GM18507 (cell line): Measurements from ENCODE around the gene NAA38.

Experiments
- DNase-seq: peaks from one replicate; pipeline ENCODE4 v3.0.0; 2011; ENCODE audit warnings: low read depth; ENCODE audit not compliant: insufficient read length; ENCODE audit errors: extremely low spot score
- FAIRE-seq: peaks from 2 replicates; lab custom pipeline; 2011; peaks lifted over from hg19 to GRCh38; lab: Jason Lieb, UNC

Gene NAA38

DNA sequence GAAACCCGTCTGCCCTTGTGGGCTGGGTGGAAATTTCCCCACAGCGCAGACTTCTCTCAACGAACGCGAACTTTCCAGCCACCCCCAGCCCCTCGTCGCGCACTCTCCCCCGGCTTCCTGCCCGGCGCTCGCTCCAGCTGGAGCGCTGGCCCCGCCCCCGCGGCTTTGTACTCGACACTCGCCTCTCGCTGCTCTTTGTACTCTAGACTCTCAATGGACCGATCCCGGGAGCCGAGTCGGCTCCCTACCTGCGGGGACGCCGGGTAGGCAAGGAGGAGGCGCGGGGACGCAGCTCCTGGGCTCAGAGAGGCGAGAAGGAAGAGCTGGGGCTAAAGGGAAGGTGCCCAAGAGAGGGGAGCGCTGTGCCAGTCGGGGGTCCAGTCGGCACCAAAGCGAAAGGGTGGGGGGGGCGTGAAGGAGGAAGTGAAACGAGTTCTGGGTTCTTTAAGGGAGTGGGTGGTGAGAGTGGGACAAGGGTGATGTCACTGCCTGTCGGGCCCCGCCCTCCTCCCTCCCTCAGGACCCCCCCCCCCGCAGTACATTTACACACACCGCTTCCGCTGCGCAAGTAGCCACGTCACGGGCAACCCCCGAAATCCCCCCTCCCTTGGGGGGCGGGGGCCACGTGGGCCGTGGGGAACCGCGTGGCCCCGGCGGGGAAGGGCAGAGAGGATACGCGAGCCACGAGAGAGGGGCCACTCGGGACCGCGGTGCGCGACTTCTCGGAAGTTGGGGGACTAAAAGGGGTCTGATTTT lies 13.6 kb downstream of the NAA38 start:
- no peak for DNase-seq
- peak; percentile 97 for FAIRE-seq

GRCh38 chr17:7843257-7843535 lies 14.2 kb downstream of the NAA38 start:
- DNase-seq (no peak), FAIRE-seq (no peak)

GRCh38 chr17:7842380-7843256 lies 14.7 kb downstream of the NAA38 start:
- no peak for FAIRE-seq
- DNase-seq: no peak

DNA sequence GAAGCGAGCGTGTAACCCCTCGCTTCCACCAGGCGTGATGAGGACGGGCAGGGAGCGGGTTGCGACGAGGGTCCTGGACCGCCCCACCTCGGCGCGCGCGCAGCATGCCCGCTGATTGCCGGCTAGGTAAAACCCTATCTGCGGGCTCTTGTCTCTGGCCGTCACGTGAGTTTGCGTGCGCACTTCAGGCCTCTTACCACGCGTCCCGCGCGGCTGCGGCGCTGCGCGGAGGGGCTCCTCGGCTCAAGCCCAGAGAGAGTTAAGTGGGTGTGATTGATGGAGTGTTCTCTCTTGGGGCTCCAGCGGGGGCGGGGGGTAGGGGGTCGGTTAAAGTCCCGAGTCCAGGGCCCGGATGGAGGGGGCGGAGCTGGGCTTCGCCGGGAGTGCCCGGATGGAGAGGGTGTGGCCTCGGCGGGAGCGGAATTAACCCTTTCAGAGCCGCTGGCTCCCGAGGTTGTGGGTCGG lies 15.4 kb downstream of the NAA38 start:
- DNase-seq (no peak), FAIRE-seq (no peak)

GRCh38 chr17:7841396-7841914 lies 15.9 kb downstream of the NAA38 start:
- FAIRE-seq (peak; percentile 45), DNase-seq (no peak)

GRCh38 chr17:7840875-7841274 lies 16.5 kb downstream of the NAA38 start:
- DNase-seq (no peak), FAIRE-seq (no peak)

GRCh38 chr17:7840441-7840840 lies 16.9 kb downstream of the NAA38 start:
- FAIRE-seq (no peak), DNase-seq (no peak)

- FAIRE-seq: no peak
- no peak for DNase-seq
These were observed 17.5 kb downstream of the NAA38 start for GRCh38 chr17:7839876-7840261.

DNA sequence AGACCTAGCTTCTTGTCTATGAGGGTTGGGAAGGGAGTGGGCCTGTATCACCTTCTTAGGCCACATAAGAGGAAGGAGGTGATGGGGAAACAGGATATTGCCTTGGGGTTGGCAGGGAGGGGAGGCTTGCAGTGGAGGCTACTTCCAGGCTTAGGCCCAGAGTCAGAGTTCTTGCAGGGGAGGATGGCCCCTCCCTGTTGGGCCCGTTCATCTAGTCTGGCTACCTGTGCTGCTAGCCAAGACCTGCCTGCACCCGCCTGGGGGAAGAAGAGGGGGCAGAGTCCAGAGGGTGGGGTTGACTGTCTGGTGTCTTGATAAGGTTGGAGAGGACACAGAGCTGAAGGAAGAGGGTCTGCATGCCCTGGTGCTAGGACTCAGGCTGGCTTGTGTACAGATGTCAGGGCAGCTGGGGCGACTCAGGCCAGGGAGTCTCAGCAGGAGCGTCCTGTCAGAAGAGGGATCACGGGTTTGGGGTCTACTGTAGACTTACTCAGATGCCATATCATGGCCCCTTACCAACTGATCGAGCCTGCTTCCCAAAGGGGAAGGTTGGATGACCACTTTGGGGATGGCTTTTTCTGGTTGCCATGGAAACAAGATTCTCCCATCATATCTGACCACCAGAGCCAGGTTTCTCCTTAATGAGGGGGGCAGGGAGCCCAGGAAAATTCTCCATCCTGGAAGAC lies 18.0 kb downstream of the NAA38 start:
- no peak for DNase-seq

GRCh38 chr17:7838090-7839075 lies 19.0 kb downstream of the NAA38 start:
- FAIRE-seq: no peak
- no peak for DNase-seq

More for the DNA sequence above, 18.0 kb downstream of the NAA38 start:
- FAIRE-seq: no peak

DNA sequence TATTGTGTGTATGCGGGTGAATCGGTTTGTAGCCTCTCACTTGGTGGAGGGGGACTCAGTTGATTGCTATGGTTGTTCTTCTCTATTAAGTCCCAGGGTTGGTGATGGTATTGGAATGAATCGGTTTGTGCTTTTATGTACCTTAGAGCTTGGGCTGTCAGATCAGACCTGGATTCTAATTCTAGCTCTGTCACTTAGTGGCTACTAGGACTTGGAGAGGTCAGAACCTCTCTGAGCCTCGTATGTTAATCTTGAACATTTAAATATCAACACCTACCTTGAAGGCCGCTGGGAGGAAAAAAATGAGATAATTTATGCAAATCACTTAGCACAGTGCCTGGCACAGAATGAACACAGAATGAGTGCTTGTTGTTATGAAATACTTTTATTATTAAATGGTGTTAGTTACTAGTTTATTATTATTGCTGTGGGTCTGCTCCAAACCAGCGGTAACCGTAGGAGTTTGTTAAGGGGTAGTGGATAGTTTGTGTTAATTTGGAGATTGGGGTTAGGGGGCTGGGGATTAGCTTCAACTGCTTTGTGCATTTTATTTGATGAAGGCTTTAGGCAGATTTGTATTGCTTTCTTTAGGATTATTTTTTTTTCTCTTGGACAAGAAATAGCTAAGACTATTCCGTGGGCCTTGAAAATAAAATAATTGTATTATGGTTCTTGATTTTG lies 19.8 kb downstream of the NAA38 start:
- DNase-seq (no peak), FAIRE-seq (peak; percentile 74)

- no peak for DNase-seq
- peak; percentile 88 for FAIRE-seq
These were observed 20.6 kb downstream of the NAA38 start for GRCh38 chr17:7836596-7837407.

- DNase-seq (no peak), FAIRE-seq (no peak)
These were observed 21.4 kb downstream of the NAA38 start for GRCh38 chr17:7835814-7836595.

- peak; percentile 99 for FAIRE-seq
- DNase-seq: no peak
These were observed 22.2 kb downstream of the NAA38 start for GRCh38 chr17:7834957-7835813.

DNA sequence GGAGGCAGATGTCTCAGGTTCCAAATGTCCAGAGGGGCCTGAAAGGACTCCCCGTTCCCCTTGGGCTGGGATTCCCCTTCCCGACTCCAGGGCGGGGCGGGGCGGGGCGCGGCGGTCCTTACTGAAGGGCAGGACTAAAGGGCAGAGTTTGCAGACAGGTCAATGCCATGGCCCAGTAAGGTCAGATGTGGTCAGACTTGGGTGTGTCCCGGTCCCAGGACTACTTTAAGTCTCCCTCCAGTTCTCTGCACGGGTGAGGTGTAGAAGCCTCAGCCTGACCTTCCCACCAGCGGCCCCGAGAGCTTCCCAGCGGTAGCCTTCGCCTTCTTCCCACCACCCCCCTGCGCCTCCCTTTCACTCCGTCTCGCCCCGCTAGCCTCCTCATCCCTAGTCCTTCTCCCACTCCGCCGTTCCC lies 22.8 kb downstream of the NAA38 start:
- FAIRE-seq (peak; percentile 66), DNase-seq (no peak)
